Peyer's patch (tissue), 4 donors: ENCODE data around the gene CHST11.

ENCODE experiments used
- POLR2A ChIP-seq, 2 donors: fragments of 450-650 bp; IDR thresholded peaks; one replicate each; pipeline ENCODE4 v1.5.1; 2017; ENCODE audit warnings: antibody characterized with exemption in 2 of 2, mild to moderate bottlenecking in 2 of 2, moderate library complexity in 2 of 2
- TF ChIP-seq, protein P1 (sequence below), 6 experiments: fragments of 450-650 bp in 4 of 6; fragments of 200-600 bp in 2 of 6; sonication (generic) in 1 of 6; IDR thresholded peaks; one replicate each; pipeline ENCODE4 v1.5.1; 2017 to 2019; ENCODE audit warnings: antibody characterized with exemption in 6 of 6, mild to moderate bottlenecking in 3 of 6, moderate library complexity in 1 of 6

DNA sequence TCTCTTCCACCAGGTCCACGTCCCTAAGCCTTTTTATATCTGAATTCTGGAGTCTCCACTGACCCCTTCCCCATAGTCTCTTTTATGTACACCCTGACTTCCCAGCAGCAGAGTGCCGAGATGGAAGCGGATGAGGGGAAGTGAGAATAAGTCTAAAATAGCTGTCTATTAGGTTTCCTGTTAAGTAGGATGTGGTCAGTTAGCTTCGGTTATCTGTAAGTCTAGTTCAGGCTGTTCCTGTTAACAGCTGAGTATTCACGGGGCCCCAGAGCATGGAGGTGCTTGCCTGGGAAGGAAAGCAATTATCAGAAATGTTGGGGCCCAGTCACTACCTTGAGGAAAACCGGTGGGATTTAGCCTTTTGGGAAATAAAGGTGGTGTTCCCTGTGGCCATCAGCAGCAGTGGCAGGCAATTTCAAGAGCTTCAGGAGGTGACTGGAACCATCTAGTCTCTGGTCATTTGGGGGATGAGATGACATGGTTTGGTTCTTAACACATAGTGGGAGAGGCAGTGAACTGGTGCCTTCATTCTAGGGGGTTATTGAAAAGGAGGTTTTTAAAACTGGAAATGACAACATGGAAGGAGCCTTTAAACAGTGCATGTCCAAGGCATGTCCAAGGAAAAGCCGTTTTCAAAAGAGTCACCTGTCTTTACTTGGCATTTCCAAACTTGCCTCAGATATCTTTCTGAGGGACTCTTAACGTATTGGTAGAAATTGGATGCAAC is 21.8 kb downstream of the CHST11 start:
- TF ChIP-seq, protein P1, sequence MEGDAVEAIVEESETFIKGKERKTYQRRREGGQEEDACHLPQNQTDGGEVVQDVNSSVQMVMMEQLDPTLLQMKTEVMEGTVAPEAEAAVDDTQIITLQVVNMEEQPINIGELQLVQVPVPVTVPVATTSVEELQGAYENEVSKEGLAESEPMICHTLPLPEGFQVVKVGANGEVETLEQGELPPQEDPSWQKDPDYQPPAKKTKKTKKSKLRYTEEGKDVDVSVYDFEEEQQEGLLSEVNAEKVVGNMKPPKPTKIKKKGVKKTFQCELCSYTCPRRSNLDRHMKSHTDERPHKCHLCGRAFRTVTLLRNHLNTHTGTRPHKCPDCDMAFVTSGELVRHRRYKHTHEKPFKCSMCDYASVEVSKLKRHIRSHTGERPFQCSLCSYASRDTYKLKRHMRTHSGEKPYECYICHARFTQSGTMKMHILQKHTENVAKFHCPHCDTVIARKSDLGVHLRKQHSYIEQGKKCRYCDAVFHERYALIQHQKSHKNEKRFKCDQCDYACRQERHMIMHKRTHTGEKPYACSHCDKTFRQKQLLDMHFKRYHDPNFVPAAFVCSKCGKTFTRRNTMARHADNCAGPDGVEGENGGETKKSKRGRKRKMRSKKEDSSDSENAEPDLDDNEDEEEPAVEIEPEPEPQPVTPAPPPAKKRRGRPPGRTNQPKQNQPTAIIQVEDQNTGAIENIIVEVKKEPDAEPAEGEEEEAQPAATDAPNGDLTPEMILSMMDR (IDR thresholded peaks at IDR 0.05) = no peak
- TF ChIP-seq POLR2A (IDR thresholded peaks at IDR 0.05) = peak; percentile 29 to 49
